Neural cell (in vitro differentiated cells): ENCODE data around the gene THRA. TPM values are rescaled to one million over a fixed set of nuclear protein-coding genes. Genes with fewer than 3 reads are reported as not detected.

ENCODE experiments used
- H2AFZ ChIP-seq: fragments of 200-600, 300-800 bp; sonication (generic), shearing (Covaris generic); 2 replicates; pipeline ENCODE4 v1.6.0; 2014; ENCODE audit warnings: low read depth, mild to moderate bottlenecking, antibody characterized with exemption, low read length, moderate library complexity
- H3F3A ChIP-seq: fragments of 200-600 bp; shearing (Covaris generic); 2 replicates; pipeline ENCODE4 v1.6.1; 2016; ENCODE audit warnings: mild to moderate bottlenecking, moderate library complexity, mixed read lengths, antibody characterized with exemption, low read length; ENCODE audit not compliant: insufficient read depth, poor library complexity, severe bottlenecking
- H3K27ac ChIP-seq: fragments of 200-600, 300-800 bp; sonication (generic), shearing (Covaris generic); 2 replicates; pipeline ENCODE4 v1.5.1; 2014; ENCODE audit warnings: mild to moderate bottlenecking, low read length, moderate library complexity
- H3K27me3 ChIP-seq: fragments of 300-800, 200-600 bp; sonication (generic), shearing (Covaris generic); 2 replicates; pipeline ENCODE4 v1.6.0; 2014; ENCODE audit warnings: mild to moderate bottlenecking, low read depth, low read length, moderate library complexity; ENCODE audit not compliant: insufficient read depth
- H3K36me3 ChIP-seq: fragments of 300-800, 200-600 bp; sonication (generic), shearing (Covaris generic); 2 replicates; pipeline ENCODE4 v1.5.1; 2014; ENCODE audit warnings: mild to moderate bottlenecking, antibody characterized with exemption, low read length, moderate library complexity; ENCODE audit not compliant: insufficient read depth
- H3K4me2 ChIP-seq: fragments of 300-800, 200-600 bp; sonication (generic), shearing (Covaris generic); 2 replicates; pipeline ENCODE4 v1.6.0; 2014; ENCODE audit warnings: mild to moderate bottlenecking, low read length
- H3K4me3 ChIP-seq: fragments of 300-800, 200-600 bp; sonication (generic), shearing (Covaris generic); 2 replicates; pipeline ENCODE4 v1.5.1; 2014; ENCODE audit warnings: mild to moderate bottlenecking, low read length, moderate library complexity
- H3K79me2 ChIP-seq: fragments of 200-600 bp; shearing (Covaris generic); replicated peaks from 2 replicates; pipeline ENCODE4 v1.6.0; 2014; ENCODE audit warnings: mild to moderate bottlenecking, low read length, moderate library complexity; ENCODE audit not compliant: insufficient read depth
- H3K9ac ChIP-seq: fragments of 300-800, 200-600 bp; sonication (generic), shearing (Covaris generic); 2 replicates; pipeline ENCODE4 v1.6.1; 2016; ENCODE audit warnings: mild to moderate bottlenecking, low read length, mixed read lengths
- H3K9me2 ChIP-seq: fragments of 200-600 bp; shearing (Covaris generic); 2 replicates; pipeline ENCODE4 v1.6.1; 2016; ENCODE audit warnings: mild to moderate bottlenecking, low read length, mixed read lengths; ENCODE audit not compliant: insufficient read depth
- H3K9me3 ChIP-seq: fragments of 200-600, 300-800 bp; sonication (generic), shearing (Covaris generic); 2 replicates; pipeline ENCODE4 v1.6.1; 2016; ENCODE audit warnings: mild to moderate bottlenecking, mixed run types, low read length, moderate library complexity, mixed read lengths
- H4K20me1 ChIP-seq: fragments of 200-600 bp; shearing (Covaris generic); 2 replicates; pipeline ENCODE4 v1.6.1; 2016; ENCODE audit warnings: mild to moderate bottlenecking, mixed run types; ENCODE audit not compliant: insufficient read depth
- CTCF ChIP-seq: fragments of 450-650 bp; IDR thresholded peaks from 2 replicates; pipeline ENCODE4 v1.5.1; 2014; ENCODE audit warnings: antibody characterized with exemption, mild to moderate bottlenecking, moderate library complexity; ENCODE audit not compliant: poor library complexity, severe bottlenecking
- EP300 ChIP-seq: fragments of 450-650 bp; conservative IDR thresholded peaks from 2 replicates; pipeline ENCODE4 v1.6.1; 2014; ENCODE audit warnings: antibody characterized with exemption, mild to moderate bottlenecking, moderate library complexity; ENCODE audit not compliant: poor library complexity, severe bottlenecking
- EZH2 ChIP-seq: fragments of 200-600, 300-800 bp; shearing (Covaris generic), sonication (generic); IDR thresholded peaks from 2 replicates; pipeline ENCODE4 v1.6.1; 2014; ENCODE audit warnings: antibody characterized with exemption, low read length, borderline replicate concordance, mild to moderate bottlenecking; ENCODE audit not compliant: insufficient read depth, poor library complexity, severe bottlenecking
- MXI1 ChIP-seq: fragments of 450-650 bp; conservative IDR thresholded peaks from 2 replicates; pipeline ENCODE4 v1.6.1; 2014; ENCODE audit warnings: antibody characterized with exemption, mild to moderate bottlenecking; ENCODE audit not compliant: poor library complexity, severe bottlenecking
- POLR2AphosphoS5 ChIP-seq: IDR thresholded peaks from 2 replicates; pipeline ENCODE4 v1.6.1; 2012
- SMC3 ChIP-seq: fragments of 450-650 bp; conservative IDR thresholded peaks from 2 replicates; pipeline ENCODE4 v1.6.1; 2014; ENCODE audit warnings: antibody characterized with exemption, mild to moderate bottlenecking, moderate library complexity; ENCODE audit not compliant: poor library complexity
- TAF1 ChIP-seq: IDR thresholded peaks from 2 replicates; pipeline ENCODE4 v1.6.1; 2012; ENCODE audit warnings: low read depth
- polyA plus RNA-seq: library from polyadenylated mRNA; depleted of rRNA; stranded (reverse); fragments of >200 nt; gene quantifications from 2 replicates; pipeline ENCODE4 v1.2.3, GENCODE V29; 2014

THRA gene
- polyA plus RNA-seq, 1 donor from 2014 or later: 97.2 TPM

DNA sequence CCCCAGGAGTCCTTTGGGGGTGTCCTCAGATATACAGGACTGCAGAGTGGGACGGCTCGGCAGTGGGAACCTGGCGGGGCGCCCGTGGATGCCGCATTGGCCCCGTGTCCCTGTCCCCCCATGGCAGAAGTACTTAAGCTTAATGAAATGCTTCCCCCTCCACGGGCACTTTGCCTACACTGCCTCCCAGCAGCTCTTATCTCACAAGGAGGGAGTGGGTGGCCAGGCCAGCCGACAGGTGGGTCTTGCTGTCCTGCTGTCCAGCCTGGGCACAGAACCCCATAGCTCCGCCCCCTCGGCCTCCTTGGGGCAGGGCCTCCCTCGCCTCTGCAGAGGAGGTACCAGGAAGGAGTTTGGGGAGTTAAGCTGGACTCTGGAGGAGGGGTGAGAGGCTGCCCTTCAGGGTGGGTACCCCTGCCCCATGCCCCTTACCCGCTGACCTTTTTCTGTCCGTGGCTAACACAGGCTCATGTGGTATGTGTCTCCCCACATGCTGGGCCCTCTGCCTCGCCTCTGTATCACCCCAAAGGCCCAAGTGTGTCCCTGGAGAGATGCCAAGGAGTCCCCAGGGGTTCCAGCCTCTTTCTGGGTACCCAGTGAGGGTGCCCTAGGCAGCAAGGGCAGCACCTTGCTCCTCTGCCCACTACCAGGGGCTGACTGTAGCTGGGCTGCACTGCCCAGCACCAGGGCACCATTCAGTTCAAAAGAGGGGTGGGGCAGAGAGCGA is 8.7 kb downstream of the THRA start:
- H4K20me1 ChIP-seq: no peaks in the 10 kb centered on the region
- no peaks in the 10 kb centered on the region for H3K9me3 ChIP-seq
- no peak for TF ChIP-seq EP300
- no peak for TF ChIP-seq MXI1
- TF ChIP-seq POLR2AphosphoS5: no peak
- no peak for TF ChIP-seq TAF1
- no peak for TF ChIP-seq CTCF
- TF ChIP-seq SMC3: no peak
- no peak for TF ChIP-seq EZH2
- H3F3A ChIP-seq: no peaks in the 10 kb centered on the region
- H3K27ac ChIP-seq: peak overlapping the region; percentile 73
- H3K79me2 ChIP-seq: peaks cover 30% of the 10 kb centered on the region
- no peaks in the 10 kb centered on the region for H3K9me2 ChIP-seq
- peak overlapping the region; percentile 68 for H3K9ac ChIP-seq
- H3K36me3 ChIP-seq: no peaks in the 10 kb centered on the region
- H3K27me3 ChIP-seq: no peaks in the 10 kb centered on the region
- no peak overlapping the region for H3K4me2 ChIP-seq
- H2AFZ ChIP-seq: no peak overlapping the region
- H3K4me3 ChIP-seq: peak overlapping the region; percentile 55

GRCh38 chr17:40072040-40072734 is 9.4 kb downstream of the THRA start:
- peaks cover 23% of the 10 kb centered on the region for H3K79me2 ChIP-seq
- no peaks in the 10 kb centered on the region for H3K9me2 ChIP-seq
- H4K20me1 ChIP-seq: no peaks in the 10 kb centered on the region
- H3K27ac ChIP-seq: no peak overlapping the region
- H3K9ac ChIP-seq: peak overlapping the region; percentile 68
- no peaks in the 10 kb centered on the region for H3F3A ChIP-seq
- no peaks in the 10 kb centered on the region for H3K27me3 ChIP-seq
- H2AFZ ChIP-seq: no peak overlapping the region
- H3K9me3 ChIP-seq: no peaks in the 10 kb centered on the region
- TF ChIP-seq SMC3 (no peak), EP300 (no peak), POLR2AphosphoS5 (no peak), TAF1 (no peak)
- no peak overlapping the region for H3K4me3 ChIP-seq
- no peak overlapping the region for H3K4me2 ChIP-seq
- no peaks in the 10 kb centered on the region for H3K36me3 ChIP-seq

GRCh38 chr17:40072735-40073346 is 10.1 kb downstream of the THRA start:
- TF ChIP-seq EZH2 (no peak), EP300 (no peak), CTCF (no peak), TAF1 (no peak)
- no peaks in the 10 kb centered on the region for H3K27me3 ChIP-seq
- H3K9me2 ChIP-seq: no peaks in the 10 kb centered on the region
- H3K9me3 ChIP-seq: no peaks in the 10 kb centered on the region
- H3K4me2 ChIP-seq: no peak overlapping the region
- no peaks in the 10 kb centered on the region for H3F3A ChIP-seq
- no peak overlapping the region for H3K9ac ChIP-seq
- H3K27ac ChIP-seq: no peak overlapping the region
- no peak overlapping the region for H3K4me3 ChIP-seq
- no peaks in the 10 kb centered on the region for H3K36me3 ChIP-seq
- H2AFZ ChIP-seq: no peak overlapping the region
- H4K20me1 ChIP-seq: no peaks in the 10 kb centered on the region
- H3K79me2 ChIP-seq: peaks cover 19% of the 10 kb centered on the region
